ENCODE measurements around the gene PIMREG.

Gene PIMREG

DNA sequence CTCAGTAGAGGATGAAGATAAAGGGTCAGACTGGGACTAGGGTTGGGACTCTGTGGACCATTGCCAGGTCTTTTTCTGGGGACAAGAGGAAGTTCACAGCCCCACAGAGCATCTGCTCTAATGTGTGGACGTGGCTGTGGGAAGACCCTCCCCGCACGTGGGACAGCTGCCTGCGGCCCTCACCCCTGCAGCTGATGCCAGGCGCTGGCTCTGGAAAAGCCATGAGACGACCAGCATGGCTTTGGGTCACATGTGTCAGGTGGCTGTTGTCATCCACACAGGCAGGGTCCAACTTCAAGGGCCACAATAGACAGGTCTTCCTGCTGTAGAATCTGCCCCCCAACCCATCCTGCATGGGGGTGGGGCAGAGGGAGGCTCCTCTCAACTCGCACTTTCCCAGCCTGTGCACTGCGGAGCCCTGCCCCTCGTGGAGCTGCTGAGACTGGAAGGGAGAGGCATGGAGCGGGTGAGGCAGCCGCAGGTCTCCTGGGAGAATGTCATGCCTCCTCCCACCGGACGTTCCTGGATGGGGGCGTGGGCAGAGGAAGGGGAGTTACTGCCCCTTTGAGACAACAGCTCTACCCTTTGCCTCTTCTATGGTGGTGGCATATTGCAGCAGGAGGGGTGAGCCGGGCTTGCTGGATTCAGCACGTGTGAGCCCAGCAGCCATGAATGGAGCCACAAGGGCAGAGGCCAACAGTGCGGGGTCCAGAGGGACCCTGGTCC lies 53.4 kb downstream of the PIMREG start:
- DNase-seq (ENCODE audit: low read depth in 2 of 2, low spot score in 1 of 2) = no peak

DNA sequence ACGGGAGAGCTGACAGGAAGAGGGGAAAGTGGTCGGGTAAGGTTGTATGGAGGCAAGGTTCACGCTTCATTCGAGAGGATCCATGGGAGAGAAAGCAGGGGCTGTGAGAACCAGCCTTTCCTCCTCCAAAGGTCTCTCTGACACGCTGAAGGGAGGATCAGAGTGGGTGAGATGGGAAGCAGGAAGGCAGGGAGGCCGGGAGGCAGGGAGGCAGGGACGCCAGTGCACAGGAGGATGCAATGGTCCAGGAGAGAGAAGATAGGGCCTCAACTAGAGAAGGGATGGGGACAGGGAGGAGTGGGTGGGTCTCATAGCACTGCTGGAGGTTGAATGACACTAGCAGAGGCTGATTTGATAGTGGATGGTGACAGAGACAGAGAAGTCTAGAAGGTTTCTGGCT lies 54.1 kb downstream of the PIMREG start:
- no peak for DNase-seq (ENCODE audit: low read depth in 2 of 2, low spot score in 1 of 2)

DNA sequence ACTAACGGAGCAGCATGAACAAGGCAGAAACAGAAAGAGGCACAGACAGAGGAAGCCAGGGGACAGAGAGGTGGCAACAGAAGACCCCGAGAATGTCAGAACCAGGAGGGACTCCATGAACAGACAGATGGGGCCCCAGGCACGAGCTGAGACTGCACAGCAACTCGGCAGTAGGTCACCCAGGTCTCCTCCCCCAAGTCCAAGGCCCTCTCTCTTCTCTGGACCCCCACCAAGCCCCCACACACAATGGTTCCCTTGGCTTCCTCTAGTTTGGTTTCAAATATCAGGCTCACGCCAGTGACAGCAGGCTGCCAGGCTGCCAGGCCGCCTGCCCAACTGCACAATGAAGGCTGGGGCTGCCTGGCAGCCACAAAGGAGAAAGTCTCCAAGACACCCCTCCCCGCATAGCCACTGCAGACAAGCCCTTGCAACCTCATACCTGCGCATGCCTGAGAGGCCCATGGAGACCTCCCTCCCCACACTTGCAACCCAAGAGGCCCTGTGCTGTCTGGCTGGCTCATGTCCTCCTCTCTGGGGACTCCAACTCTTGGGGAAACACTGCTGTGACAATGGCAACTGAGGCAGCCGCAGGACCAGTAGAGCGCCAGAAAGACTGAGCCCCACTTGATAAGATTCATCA lies 54.8 kb downstream of the PIMREG start:
- DNase-seq (ENCODE audit: low read depth in 2 of 2, low spot score in 1 of 2) = no peak

Data from stimulated activated CD8-positive, alpha-beta memory T cell treated with anti-CD3 and anti-CD28 coated beads, Interleukin-4, amount 100 ng/mL, for 4 hours (primary cell).